Spleen (tissue), 11 donors: Measurements from ENCODE around the gene ARID4B. TPM values are rescaled to one million over a fixed set of nuclear protein-coding genes. Genes with fewer than 3 reads are reported as not detected.

Source experiments
- DNase-seq: peaks from one replicate; pipeline ENCODE4 v3.0.0-alpha.2; 2020
- H3K27ac ChIP-seq, 8 donors: fragments of 200-600 bp; sonication (generic) in 7 of 8; 1 replicate in 4 of 8; 2 replicates in 4 of 8; pipeline versions ENCODE4 v1.5.0 to v1.8.0; 2016 to 2021; ENCODE audit warnings: inconsistent platforms in 4 of 8, mild to moderate bottlenecking in 4 of 8, moderate library complexity in 1 of 8
- H3K27me3 ChIP-seq, 7 donors: fragments of 200-600 bp; sonication (generic) in 6 of 7; replicated peaks in 1 of 7; 1 replicate in 4 of 7; 2 replicates in 3 of 7; pipeline versions ENCODE4 v1.5.0 to v1.8.0; 2016 to 2021; ENCODE audit warnings: inconsistent platforms in 3 of 7, mild to moderate bottlenecking in 1 of 7
- H3K36me3 ChIP-seq, 6 donors: fragments of 200-600 bp; sonication (generic) in 5 of 6; 1 replicate in 4 of 6; 2 replicates in 2 of 6; pipeline versions ENCODE4 v1.5.0 to v1.8.0; 2016 to 2021; ENCODE audit warnings: inconsistent platforms in 2 of 6
- H3K4me1 ChIP-seq, 6 donors: fragments of 200-600 bp; sonication (generic) in 5 of 6; 1 replicate in 3 of 6; 2 replicates in 3 of 6; pipeline versions ENCODE4 v1.5.0 to v1.8.0; 2016 to 2021; ENCODE audit warnings: inconsistent platforms in 3 of 6
- H3K4me3 ChIP-seq, 8 donors: fragments of 200-600 bp; sonication (generic) in 7 of 8; 1 replicate in 4 of 8; 2 replicates in 4 of 8; pipeline versions ENCODE4 v1.5.0 to v1.8.0; 2016 to 2021; ENCODE audit warnings: inconsistent platforms in 4 of 8, mild to moderate bottlenecking in 4 of 8, moderate library complexity in 2 of 8
- H3K9me3 ChIP-seq, 8 donors: fragments of 200-600 bp; sonication (generic) in 7 of 8; 1 replicate in 4 of 8; 2 replicates in 4 of 8; pipeline versions ENCODE4 v1.5.0 to v1.8.0; 2016 to 2021; ENCODE audit warnings: inconsistent platforms in 4 of 8
- CTCF ChIP-seq, 11 experiments: fragments of 200-600 bp in 7 of 11; fragments of 450-650 bp in 4 of 11; sonication (generic) in 4 of 11; IDR thresholded peaks in 8 of 11; conservative IDR thresholded peaks in 3 of 11; 1 replicate in 7 of 11; 2 replicates in 4 of 11; pipeline versions ENCODE4 v1.4.0 to v1.8.0; 2016 to 2021; ENCODE audit warnings: antibody characterized with exemption in 11 of 11, inconsistent platforms in 4 of 11, mild to moderate bottlenecking in 1 of 11
- POLR2A ChIP-seq, 3 donors: fragments of 450-650 bp; IDR thresholded peaks; one replicate each; pipeline ENCODE4 v1.5.1; 2017; ENCODE audit warnings: antibody characterized with exemption in 3 of 3, mild to moderate bottlenecking in 1 of 3
- POLR2AphosphoS5 ChIP-seq, 3 donors: sonication (generic); formaldehyde crosslinking; IDR thresholded peaks; one replicate each; pipeline ENCODE4 v1.5.1; 2017; ENCODE audit warnings: antibody characterized with exemption in 3 of 3
- WGBS, 5 donors: extraction: QIAGEN DNeasy Blood & Tissue Kit in 3 of 5; methylation state at CpG; one replicate each; pipeline versions ENCODE4 v1.1.5 to v1.1.7; 2013 to 2018; 5-methylcytosine and 5-hydroxymethylcytosine counted together
- intact Hi-C: fragments of 100-400 bp; cut with DNase I; formaldehyde crosslinking; loops from one replicate; pipeline ENCODE4 v1.15.0; 2023; ENCODE audit warnings: low total_unique reads
- polyA plus RNA-seq, 3 donors: library from polyadenylated mRNA; stranded (reverse); fragments of 200-250 nt; gene quantifications; one replicate each; pipeline ENCODE4 v1.2.1, GENCODE V29; 2013
- total RNA-seq, 7 donors: library from RNA; depleted of rRNA in 3 of 7; stranded (reverse); fragments of >200 nt in 3 of 7; fragmentation: NEBNext Ultra II Directional in 4 of 7; extraction: Animal tissue kit (Norgen Biotek cat#: 25700) in 4 of 7; gene quantifications; one replicate each; pipeline versions ENCODE4 v1.1.0 to v1.2.1, GENCODE V29; 2016 to 2021
- donor health status: healthy with polysubstance abuse.
- donor health status: DM: no; HTN: no; CAD: no; lungs with moderate emphysema.
- donor health status: DM: no; HTN: no; CAD: no.
- donor health status: Bipolar disorder and iron deficiency.
- donor health status: healthy.
- donor health status: DM: no; HTN: no; CAD: no.
- donor health status: DM: yes; HTN: yes; CAD: no.

ARID4B gene
- total and polyA plus RNA-seq, 10 donors = 13.2 to 82.0 (median 65.6) TPM

- intact Hi-C loops = no loop called here
- no peak for DNase-seq
- Histone ChIP-seq H3K4me3 (no peak overlapping the region), H3K27ac (no peak overlapping the region), H3K27me3 (no peaks in the 10 kb centered on the region), H3K9me3 (no peaks in the 10 kb centered on the region), H3K36me3 (peaks cover 3 to 74% (median 51%) of the 10 kb centered on the region in 6 donors), H3K4me1 (peaks cover 0 to 12% (median 7%) of the 10 kb centered on the region in 6 donors)
- 93 to 98% (median 95%) methylated on average over 3 of the region's 3 CpGs for WGBS, 5 donors
- TF ChIP-seq POLR2AphosphoS5 (IDR thresholded peaks at IDR 0.05) = no peak
- no peak for TF ChIP-seq POLR2A (IDR thresholded peaks at IDR 0.05)
- TF ChIP-seq CTCF (IDR thresholded peaks at IDR 0.05 in 8 of 11, conservative IDR thresholded peaks at IDR 0.05 in 3 of 11) = no peak
Observed at GRCh38 chr1:235133086-235133485, 194.9 kb downstream of the ARID4B start.

DNA sequence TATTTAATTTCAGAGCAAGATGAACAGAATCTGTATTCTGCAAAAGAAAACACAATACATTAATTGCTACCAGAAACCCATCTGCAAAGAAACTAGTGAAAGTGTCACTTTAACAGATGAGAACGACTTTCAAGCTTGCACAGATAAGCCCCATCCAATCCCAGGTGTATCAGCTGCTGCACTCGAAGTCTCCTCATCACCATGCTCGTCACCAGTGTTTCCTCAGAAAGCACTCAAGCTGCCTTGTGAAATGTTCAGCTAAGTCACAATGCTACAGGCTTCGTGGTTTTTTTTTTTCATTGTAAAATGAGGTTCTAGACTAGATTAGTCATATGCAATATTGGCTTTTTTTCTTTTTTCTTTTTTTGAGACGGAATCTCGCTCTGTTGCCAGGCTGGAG is 196.0 kb downstream of the ARID4B start:
- intact Hi-C loops = no loop called here
- no peaks in the 10 kb centered on the region for H3K27me3 ChIP-seq
- peaks cover 3 to 63% (median 42%) of the 10 kb centered on the region in 6 donors for H3K36me3 ChIP-seq

GRCh38 chr1:235130766-235131270 is 197.2 kb downstream of the ARID4B start:
- Histone ChIP-seq H3K4me3 (no peak overlapping the region), H3K36me3 (peaks cover 3 to 61% (median 30%) of the 10 kb centered on the region in 6 donors), H3K4me1 (peaks cover 11 to 33% (median 30%) of the 10 kb centered on the region in 6 donors), H3K9me3 (no peaks in the 10 kb centered on the region), H3K27me3 (no peaks in the 10 kb centered on the region), H3K27ac (no peak overlapping the region)
- TF ChIP-seq POLR2AphosphoS5 (IDR thresholded peaks at IDR 0.05) (no peak), CTCF (IDR thresholded peaks at IDR 0.05 in 8 of 11, conservative IDR thresholded peaks at IDR 0.05 in 3 of 11) (no peak), POLR2A (IDR thresholded peaks at IDR 0.05) (no peak)
- no peak for DNase-seq
- 89 to 95% (median 93%) methylated on average over 7 of the region's 7 CpGs for WGBS, 5 donors
- intact Hi-C loops = no loop called here

More for the DNA sequence above, 196.0 kb downstream of the ARID4B start:
- DNase-seq = no peak
- no peak for TF ChIP-seq POLR2A (IDR thresholded peaks at IDR 0.05)
- no peak for TF ChIP-seq POLR2AphosphoS5 (IDR thresholded peaks at IDR 0.05)
- TF ChIP-seq CTCF (IDR thresholded peaks at IDR 0.05 in 8 of 11, conservative IDR thresholded peaks at IDR 0.05 in 3 of 11) = no peak
- Histone ChIP-seq H3K27ac (no peak overlapping the region), H3K4me1 (peaks cover 5 to 22% (median 18%) of the 10 kb centered on the region in 6 donors), H3K9me3 (no peaks in the 10 kb centered on the region), H3K4me3 (no peak overlapping the region)
- 75 to 88% (median 80%) methylated on average over 6 of the region's 6 CpGs for WGBS, 5 donors

GRCh38 chr1:235129774-235130570 is 198.0 kb downstream of the ARID4B start:
- H3K4me3 ChIP-seq = no peak overlapping the region
- H3K36me3 ChIP-seq = peaks cover 3 to 61% (median 22%) of the 10 kb centered on the region in 6 donors
- WGBS, 5 donors = 91 to 95% (median 93%) methylated on average over 4 of the region's 4 CpGs
- DNase-seq = no peak
- no peaks in the 10 kb centered on the region for H3K9me3 ChIP-seq
- intact Hi-C loops = no loop called here
- H3K27ac ChIP-seq = no peak overlapping the region
- peaks cover 19 to 42% (median 38%) of the 10 kb centered on the region in 6 donors for H3K4me1 ChIP-seq
- TF ChIP-seq CTCF (IDR thresholded peaks at IDR 0.05 in 8 of 11, conservative IDR thresholded peaks at IDR 0.05 in 3 of 11) = no peak
- no peak for TF ChIP-seq POLR2A (IDR thresholded peaks at IDR 0.05)
- no peak for TF ChIP-seq POLR2AphosphoS5 (IDR thresholded peaks at IDR 0.05)
- H3K27me3 ChIP-seq = no peaks in the 10 kb centered on the region
